Activated CD8-positive, alpha-beta memory T cell treated with anti-CD3 and anti-CD28 coated beads for 4 hours (primary cell): Measurements from ENCODE around the gene TAL1.
A peak's percentile ranks its signal among the peaks of the same experiment; 100 is the strongest.
"Not testable (repeated sequence)": the region's sequence is repeated elsewhere in the genome, so short reads cannot be mapped to it uniquely, and the experiment has no call there.

Experiments
- DNase-seq, 2 donors: peaks; one replicate each; pipeline ENCODE4 v3.0.0-alpha.2; 2020; ENCODE audit warnings: low read depth in 2 of 2

TAL1 gene

DNA sequence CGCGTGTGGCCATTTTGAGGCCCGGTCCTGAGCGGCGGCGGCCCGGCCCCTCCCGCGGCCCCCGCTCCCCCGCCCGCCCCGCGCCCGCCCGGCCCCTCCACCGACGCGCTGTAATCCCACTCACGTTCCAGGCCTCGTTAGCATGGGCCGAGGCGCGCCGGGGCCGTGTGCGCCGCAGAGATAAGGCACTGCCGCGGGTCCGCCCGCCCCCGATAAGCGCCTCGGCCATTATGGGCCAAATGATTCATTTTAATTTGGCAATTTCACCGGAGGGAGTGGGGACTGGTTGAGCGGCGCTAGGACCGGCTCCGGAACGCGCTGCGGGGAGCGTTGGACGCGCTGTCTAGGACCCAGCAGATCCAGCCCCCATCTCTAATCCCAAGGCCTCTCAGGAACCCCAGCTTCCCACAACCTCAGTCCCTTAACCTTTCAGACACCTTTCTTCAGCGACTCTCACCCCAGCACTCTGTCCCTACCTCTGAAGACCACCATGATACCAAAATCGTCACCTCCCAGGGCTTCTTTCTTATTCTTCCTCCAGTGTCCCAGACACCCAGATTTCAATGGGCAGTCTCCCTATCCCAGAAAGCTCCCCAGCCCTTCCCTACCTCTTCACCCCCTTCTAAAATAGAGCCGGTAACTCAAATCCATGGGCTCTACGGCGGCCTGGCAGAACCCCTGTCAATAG lies at the start of gene TAL1:
TAL1 (minus strand) TSS at position 39 of the 688 bp plus-strand sequence. CDS start 6,337 bp downstream, outside the sequence.
- no peak for DNase-seq

- DNase-seq: no peak
These were observed 48.1 kb upstream of the TAL1 start for GRCh38 chr1:47280142-47280541.

- DNase-seq: no peak
These were observed 44.8 kb upstream of the TAL1 start for GRCh38 chr1:47276850-47277249.

GRCh38 chr1:47275811-47276210 lies 43.8 kb upstream of the TAL1 start:
- DNase-seq: not testable (repeated sequence)

DNA sequence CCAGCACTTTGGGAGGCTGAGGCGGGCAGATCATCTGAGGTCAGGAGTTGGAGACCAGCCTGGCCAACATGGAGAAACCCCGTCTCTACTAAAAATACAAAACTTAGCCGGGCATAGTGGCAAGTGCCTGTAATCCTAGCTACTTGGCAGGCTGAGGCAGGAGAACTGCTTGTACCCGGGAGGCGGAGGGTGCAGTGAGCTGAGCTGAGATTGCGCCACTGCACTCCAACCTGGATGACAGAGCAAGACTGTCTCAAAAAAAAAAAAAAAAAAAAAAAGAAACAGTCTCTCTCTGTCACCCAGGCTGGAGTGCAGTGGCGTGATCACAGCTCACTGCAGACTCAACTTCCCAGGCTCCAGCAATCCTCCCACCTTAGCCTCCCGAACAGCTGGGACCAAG lies 33.5 kb upstream of the TAL1 start:
- DNase-seq: not testable (repeated sequence)

- peak in 1 of 2 donors; percentile 2 for DNase-seq
These were observed 30.9 kb upstream of the TAL1 start for GRCh38 chr1:47262787-47263413.

GRCh38 chr1:47257224-47257623 lies 25.2 kb upstream of the TAL1 start:
- DNase-seq: no peak

DNA sequence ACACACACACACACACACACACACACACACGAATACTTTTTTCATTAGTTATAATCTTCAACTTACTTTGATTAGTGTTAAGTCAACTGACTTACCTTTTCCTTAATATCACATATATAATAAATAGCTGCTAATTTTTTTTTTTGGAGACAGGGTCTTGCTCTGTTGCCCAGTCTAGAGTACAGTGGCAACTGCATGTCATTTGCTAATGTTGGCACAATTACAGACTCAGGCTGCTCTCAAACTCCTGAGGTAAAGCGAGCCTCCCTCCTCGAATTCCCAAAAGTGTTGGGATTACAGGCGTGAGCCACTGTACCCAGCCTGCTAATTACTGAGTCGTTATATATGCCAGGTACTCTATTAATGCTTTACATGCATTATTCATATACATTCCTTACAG lies 20.8 kb upstream of the TAL1 start:
- no peak for DNase-seq

DNA sequence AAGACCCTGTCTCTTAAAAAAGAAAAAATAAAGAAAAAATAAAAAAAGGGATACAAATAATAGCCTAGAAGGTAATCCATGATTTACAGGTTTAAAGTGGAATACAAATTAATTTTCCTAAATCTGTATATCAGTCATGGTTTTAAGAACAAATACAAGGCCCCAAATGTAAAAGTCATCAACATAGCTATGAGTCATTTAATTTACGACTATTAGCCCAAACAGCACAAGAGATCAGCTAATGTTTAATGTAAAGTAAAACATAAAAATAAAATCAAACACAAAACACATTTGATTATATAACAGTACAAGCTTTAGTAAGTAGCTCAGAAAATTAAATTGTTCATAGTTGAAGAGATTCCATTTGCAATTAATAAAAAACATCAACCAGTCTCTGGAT lies 20.3 kb upstream of the TAL1 start:
- DNase-seq: no peak

DNA sequence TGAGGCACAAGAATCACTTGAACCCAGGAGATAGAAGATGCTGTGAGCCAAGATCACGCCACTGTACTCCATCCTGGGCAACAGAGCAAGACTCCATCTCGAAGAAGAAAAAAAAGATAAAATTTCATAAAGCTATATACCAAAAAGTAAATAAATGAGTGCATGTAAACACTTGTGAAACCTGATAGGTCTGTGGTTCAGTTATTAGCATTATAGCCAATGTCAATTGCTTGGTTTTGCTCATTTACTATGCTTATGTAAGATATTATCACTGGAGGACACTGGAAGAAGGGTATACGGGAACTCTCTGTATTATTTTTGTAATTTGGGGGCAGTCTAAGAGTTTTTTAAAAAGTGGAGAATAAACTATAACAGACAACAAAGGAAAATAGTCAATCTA lies 17.7 kb upstream of the TAL1 start:
- DNase-seq: no peak

- no peak for DNase-seq
These were observed 12.4 kb upstream of the TAL1 start for GRCh38 chr1:47244339-47244862.

DNA sequence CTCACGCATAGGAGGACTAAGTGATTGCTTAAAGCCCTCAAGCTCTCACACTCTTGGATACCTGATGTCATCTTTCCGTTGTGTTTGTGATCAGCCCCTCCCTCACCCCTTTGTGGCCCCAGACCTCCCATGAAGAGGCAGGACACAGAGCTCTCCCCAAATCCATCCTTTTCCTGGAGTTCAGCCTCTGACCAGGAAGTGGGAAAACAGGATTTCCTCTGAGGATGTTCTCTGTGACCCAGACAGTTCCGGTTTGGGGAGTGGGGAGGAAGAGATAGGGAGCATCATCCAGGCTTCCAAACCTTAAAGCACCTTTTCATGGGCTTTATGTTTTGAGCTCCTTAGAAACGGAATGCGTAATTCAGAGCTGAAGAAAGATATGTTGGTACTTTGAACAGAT lies 11.9 kb upstream of the TAL1 start:
- no peak for DNase-seq

- DNase-seq: no peak
These were observed 9.4 kb upstream of the TAL1 start for GRCh38 chr1:47241114-47242113.

DNA sequence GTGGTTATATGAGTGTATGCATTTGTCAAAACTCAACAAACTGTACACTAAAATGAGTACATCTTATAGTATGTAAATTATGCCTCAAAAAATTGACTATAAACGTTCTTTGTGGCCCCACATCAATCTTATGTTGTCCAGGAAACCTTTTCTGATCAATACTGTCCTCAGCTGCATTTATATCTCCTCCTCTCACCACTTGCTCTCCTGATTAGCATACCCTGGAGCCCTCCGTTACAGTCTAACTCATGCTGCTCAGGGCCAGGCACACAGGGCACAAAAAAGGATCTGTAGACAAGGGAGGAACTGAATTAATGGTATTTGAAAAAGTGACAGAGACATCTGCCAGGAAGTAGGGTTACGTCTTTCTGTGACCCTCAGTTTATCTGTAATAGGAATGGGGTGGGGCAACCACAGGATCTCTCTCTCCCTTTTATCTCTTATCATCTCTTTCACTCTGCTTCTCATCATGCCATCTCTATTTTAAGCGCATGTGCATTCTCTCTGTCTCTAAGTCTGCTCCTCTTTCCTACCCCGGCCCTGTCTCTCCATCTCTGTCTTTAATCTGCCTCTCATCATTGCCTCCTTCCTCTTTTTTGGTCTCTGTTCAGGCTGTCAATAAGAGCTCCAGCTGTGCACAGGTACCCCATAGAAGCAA lies 7.0 kb upstream of the TAL1 start:
- no peak for DNase-seq

GRCh38 chr1:47235806-47236205 lies 3.8 kb upstream of the TAL1 start:
- DNase-seq: no peak

GRCh38 chr1:47235241-47235681 lies 3.2 kb upstream of the TAL1 start:
- no peak for DNase-seq

DNA sequence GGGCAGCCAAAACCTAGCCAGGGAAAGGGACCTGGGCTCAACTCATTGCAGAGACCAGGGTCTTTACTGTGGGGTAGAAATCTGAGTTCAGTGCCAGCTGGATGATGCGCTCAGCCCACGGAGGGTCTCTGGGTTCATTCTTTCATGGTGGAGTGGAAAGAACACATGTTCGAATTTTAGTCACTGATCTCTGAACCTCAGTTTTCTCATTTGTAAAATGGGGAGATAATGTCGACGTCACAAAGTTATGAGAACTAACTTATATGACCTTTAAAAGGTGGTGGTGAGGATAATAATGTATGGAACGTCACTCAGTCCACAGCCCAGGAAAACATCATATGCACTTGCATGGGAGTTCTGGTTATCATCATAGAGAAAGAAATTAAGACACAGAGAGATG lies 1.2 kb upstream of the TAL1 start:
- no peak for DNase-seq

DNA sequence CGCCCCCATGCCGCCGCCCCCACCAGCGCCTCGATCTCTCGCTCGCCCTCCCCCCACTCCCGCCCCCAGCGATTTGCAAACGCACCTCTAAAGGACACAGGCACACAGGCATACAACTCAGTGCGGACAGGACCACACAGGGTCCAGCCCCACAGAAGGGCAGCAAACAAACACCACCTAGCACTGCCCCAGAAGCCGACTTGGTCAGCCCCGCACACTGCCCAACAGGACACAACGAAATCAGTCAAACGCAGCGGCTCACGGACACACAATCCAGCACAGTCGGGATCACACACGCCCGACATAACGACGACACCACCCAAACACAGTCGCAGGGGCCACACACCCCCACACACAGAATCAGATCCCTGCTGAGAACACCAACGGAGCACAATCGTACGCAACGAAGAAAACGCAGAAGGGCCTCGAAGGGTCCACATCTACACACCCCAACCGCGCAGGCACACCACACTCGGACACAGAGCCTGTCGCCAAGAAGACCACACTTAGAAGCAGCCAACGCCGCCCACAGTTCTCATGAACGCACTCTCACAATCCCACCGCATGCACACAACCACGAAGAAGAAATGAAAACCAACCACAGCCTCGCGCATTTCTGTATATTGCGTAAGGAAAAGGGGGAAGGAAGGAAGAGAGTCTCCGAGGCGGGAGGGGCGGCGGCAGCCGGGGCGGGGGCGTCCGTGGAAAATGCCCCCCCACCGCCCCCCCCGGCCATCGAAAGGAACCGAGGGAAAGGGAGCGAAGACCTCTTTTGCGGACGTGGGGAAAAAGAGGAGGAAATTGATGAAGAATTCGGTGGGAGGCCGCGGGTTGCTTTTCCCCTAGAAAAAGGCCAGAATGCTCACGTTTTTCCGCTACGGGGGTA lies 481 bp downstream of the TAL1 start:
- DNase-seq: no peak

GRCh38 chr1:47230692-47231300 lies 1.2 kb downstream of the TAL1 start:
- no peak for DNase-seq
